ENCODE data around the gene PIR. TPM values are rescaled to one million over a fixed set of nuclear protein-coding genes. Genes with fewer than 3 reads are reported as not detected.
A peak's percentile ranks its signal among the peaks of the same experiment; 100 is the strongest.

Gene PIR
- total and polyA plus RNA-seq, 9 of the 15 experiments (the other 6 are each of a cell fraction or from before 2014, with no cell fraction given), result 7.5 to 29.8 (median 11.5) TPM

DNA sequence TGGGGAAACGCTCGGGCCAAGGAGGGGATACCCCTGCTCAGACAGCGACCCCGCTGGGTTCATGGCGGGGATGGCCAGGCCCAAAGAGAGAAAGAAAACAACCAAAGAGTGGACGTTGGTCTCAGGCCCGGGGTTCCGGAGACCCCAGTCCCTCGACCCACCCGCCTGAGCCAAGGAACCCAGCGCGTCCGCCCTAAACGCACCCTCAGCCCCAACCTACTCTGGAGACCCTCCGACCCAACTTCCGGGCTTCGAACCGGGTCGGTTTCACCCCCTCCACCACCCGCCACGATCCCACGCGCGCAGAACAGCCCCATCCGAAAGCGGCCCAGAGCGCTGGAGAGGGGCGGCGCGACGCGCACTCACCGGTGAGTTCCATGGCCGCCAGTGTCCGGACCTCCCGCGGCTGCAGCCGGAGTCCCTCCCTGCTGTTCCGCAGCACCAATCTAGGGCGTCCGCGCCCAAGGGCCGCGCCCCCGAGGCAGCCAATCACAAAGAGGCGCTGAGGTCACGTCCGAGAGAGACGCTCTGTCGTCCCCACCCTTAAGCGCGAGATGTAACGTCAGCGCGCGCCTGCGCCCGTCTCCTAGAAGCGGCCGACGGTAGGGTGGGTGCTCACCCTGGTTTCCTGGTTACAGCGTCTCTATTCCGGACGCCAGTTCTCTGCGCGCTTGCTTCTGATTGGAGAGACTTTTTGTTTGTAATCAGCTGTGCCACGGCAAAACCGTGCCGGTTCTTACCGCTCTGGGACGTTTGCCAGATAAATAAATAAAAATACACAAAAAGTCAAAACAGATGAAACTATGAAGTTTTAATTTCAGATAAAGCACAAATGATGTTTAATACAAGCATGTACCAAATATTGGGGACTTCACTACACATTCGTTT is 157.8 kb downstream of the PIR start, which contains the start of gene PIGA (continued):
- TF ChIP-seq, protein P1, sequence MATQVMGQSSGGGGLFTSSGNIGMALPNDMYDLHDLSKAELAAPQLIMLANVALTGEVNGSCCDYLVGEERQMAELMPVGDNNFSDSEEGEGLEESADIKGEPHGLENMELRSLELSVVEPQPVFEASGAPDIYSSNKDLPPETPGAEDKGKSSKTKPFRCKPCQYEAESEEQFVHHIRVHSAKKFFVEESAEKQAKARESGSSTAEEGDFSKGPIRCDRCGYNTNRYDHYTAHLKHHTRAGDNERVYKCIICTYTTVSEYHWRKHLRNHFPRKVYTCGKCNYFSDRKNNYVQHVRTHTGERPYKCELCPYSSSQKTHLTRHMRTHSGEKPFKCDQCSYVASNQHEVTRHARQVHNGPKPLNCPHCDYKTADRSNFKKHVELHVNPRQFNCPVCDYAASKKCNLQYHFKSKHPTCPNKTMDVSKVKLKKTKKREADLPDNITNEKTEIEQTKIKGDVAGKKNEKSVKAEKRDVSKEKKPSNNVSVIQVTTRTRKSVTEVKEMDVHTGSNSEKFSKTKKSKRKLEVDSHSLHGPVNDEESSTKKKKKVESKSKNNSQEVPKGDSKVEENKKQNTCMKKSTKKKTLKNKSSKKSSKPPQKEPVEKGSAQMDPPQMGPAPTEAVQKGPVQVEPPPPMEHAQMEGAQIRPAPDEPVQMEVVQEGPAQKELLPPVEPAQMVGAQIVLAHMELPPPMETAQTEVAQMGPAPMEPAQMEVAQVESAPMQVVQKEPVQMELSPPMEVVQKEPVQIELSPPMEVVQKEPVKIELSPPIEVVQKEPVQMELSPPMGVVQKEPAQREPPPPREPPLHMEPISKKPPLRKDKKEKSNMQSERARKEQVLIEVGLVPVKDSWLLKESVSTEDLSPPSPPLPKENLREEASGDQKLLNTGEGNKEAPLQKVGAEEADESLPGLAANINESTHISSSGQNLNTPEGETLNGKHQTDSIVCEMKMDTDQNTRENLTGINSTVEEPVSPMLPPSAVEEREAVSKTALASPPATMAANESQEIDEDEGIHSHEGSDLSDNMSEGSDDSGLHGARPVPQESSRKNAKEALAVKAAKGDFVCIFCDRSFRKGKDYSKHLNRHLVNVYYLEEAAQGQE (IDR thresholded peaks at IDR 0.05; ENCODE audit: borderline replicate concordance), result peak; percentile 54; the same call in 1 of the 2 replicates
- TF ChIP-seq, protein P1 (CRISPR knock-in tag; IDR thresholded peaks at IDR 0.05; ENCODE audit: low read depth), result no peak
- TF ChIP-seq MEIS2 (IDR thresholded peaks at IDR 0.05; ENCODE audit: partially characterized antibody), result peak; percentile 81
- no peak for TF ChIP-seq SAFB2 (IDR thresholded peaks at IDR 0.05; ENCODE audit: borderline replicate concordance, low read depth, low read length, severe bottlenecking)
- no peak for TF ChIP-seq NELFE (IDR thresholded peaks at IDR 0.05; ENCODE audit: insufficient read depth, insufficient read length)
- no peak for TF ChIP-seq MTF1 (CRISPR knock-in tag; IDR thresholded peaks at IDR 0.05; ENCODE audit: borderline replicate concordance)
- no peak for TF ChIP-seq TEAD2 (tag; IDR thresholded peaks at IDR 0.05)
- TF ChIP-seq, protein P2, sequence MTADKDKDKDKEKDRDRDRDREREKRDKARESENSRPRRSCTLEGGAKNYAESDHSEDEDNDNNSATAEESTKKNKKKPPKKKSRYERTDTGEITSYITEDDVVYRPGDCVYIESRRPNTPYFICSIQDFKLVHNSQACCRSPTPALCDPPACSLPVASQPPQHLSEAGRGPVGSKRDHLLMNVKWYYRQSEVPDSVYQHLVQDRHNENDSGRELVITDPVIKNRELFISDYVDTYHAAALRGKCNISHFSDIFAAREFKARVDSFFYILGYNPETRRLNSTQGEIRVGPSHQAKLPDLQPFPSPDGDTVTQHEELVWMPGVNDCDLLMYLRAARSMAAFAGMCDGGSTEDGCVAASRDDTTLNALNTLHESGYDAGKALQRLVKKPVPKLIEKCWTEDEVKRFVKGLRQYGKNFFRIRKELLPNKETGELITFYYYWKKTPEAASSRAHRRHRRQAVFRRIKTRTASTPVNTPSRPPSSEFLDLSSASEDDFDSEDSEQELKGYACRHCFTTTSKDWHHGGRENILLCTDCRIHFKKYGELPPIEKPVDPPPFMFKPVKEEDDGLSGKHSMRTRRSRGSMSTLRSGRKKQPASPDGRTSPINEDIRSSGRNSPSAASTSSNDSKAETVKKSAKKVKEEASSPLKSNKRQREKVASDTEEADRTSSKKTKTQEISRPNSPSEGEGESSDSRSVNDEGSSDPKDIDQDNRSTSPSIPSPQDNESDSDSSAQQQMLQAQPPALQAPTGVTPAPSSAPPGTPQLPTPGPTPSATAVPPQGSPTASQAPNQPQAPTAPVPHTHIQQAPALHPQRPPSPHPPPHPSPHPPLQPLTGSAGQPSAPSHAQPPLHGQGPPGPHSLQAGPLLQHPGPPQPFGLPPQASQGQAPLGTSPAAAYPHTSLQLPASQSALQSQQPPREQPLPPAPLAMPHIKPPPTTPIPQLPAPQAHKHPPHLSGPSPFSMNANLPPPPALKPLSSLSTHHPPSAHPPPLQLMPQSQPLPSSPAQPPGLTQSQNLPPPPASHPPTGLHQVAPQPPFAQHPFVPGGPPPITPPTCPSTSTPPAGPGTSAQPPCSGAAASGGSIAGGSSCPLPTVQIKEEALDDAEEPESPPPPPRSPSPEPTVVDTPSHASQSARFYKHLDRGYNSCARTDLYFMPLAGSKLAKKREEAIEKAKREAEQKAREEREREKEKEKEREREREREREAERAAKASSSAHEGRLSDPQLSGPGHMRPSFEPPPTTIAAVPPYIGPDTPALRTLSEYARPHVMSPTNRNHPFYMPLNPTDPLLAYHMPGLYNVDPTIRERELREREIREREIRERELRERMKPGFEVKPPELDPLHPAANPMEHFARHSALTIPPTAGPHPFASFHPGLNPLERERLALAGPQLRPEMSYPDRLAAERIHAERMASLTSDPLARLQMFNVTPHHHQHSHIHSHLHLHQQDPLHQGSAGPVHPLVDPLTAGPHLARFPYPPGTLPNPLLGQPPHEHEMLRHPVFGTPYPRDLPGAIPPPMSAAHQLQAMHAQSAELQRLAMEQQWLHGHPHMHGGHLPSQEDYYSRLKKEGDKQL (CRISPR knock-in tag; IDR thresholded peaks at IDR 0.05; ENCODE audit: borderline replicate concordance), result no peak
- no peak for TF ChIP-seq ZZZ3 (IDR thresholded peaks at IDR 0.05)
- TF ChIP-seq ZNF551 (CRISPR knock-in tag; IDR thresholded peaks at IDR 0.05), result no peak
- no peak for TF ChIP-seq FOXJ3 (CRISPR knock-in tag; IDR thresholded peaks at IDR 0.05)
- TF ChIP-seq TBL1XR1 (IDR thresholded peaks at IDR 0.05; ENCODE audit: low read length in 2 of 2), result peak in 1 of 2 experiments; percentile 41; a peak in 1 of 4 replicates
